Mesenteric fat pad (tissue), 1 donor: ENCODE results near the gene CSNK1A1. TPM values are rescaled to one million over a fixed set of nuclear protein-coding genes. Genes with fewer than 3 reads are reported as not detected.

Experiments
- total RNA-seq: library from RNA; stranded (reverse); fragmentation: NEBNext Ultra II Directional; extraction: Animal tissue kit (Norgen Biotek cat#: 25700); gene quantifications from one replicate; pipeline ENCODE4 v1.2.1, GENCODE V29; 2021
- donor health status: DM: yes; HTN: yes; CAD: no.

Gene CSNK1A1
- total RNA-seq, 1 donor from 2014 or later, result 224 TPM

Other genes starting within 250 kb of the CSNK1A1 start
- gene GRPEL2, start 205.9 kb downstream of the CSNK1A1 start, total RNA-seq, result 22.7 TPM
- gene PCYOX1L, start 193.4 kb downstream of the CSNK1A1 start, total RNA-seq, result 1.9 TPM
- not detected for gene IL17B, start 172.1 kb downstream of the CSNK1A1 start, total RNA-seq
- gene ARHGEF37, start 30.1 kb upstream of the CSNK1A1 start, total RNA-seq, result 3.9 TPM
- gene PPARGC1B, start 178.9 kb upstream of the CSNK1A1 start, total RNA-seq, result 11.5 TPM